Liver (tissue), 3 donors: ENCODE results near the gene STAC2.

ENCODE experiments used
- HNF4A ChIP-seq, 2 donors: conservative IDR thresholded peaks; 2 replicates each; pipeline ENCODE4 v1.6.1; 2016; ENCODE audit warnings: antibody characterized with exemption in 2 of 2, mild to moderate bottlenecking in 2 of 2
- RAD21 ChIP-seq, 2 donors: IDR thresholded peaks; 2 replicates each; pipeline ENCODE4 v1.6.1; 2016; ENCODE audit warnings: antibody characterized with exemption in 2 of 2, mild to moderate bottlenecking in 2 of 2
- SP1 ChIP-seq: IDR thresholded peaks from 2 replicates; pipeline ENCODE4 v1.6.1; 2018; ENCODE audit warnings: antibody characterized with exemption, mild to moderate bottlenecking
- TAF1 ChIP-seq: conservative IDR thresholded peaks from 2 replicates; pipeline ENCODE4 v1.6.1; 2016; ENCODE audit warnings: antibody characterized with exemption, mild to moderate bottlenecking
- TF ChIP-seq, protein P1 (sequence below): fragments of 150-350 bp; IDR thresholded peaks from 2 replicates; pipeline ENCODE4 v1.5.1; 2017; ENCODE audit warnings: improper control_type of control experiment, low read depth, low read length; ENCODE audit not compliant: missing input control
- TF ChIP-seq, protein P2 (sequence below): IDR thresholded peaks from 2 replicates; pipeline ENCODE4 v1.6.1; 2016; ENCODE audit warnings: antibody characterized with exemption, mild to moderate bottlenecking
- TF ChIP-seq, protein P3 (sequence below): IDR thresholded peaks from 2 replicates; pipeline ENCODE4 v1.6.1; 2016; ENCODE audit warnings: antibody characterized with exemption
- TF ChIP-seq, protein P4 (sequence below): IDR thresholded peaks from 2 replicates; pipeline ENCODE4 v1.6.1; 2016; ENCODE audit warnings: antibody characterized with exemption
- TF ChIP-seq, protein P5 (sequence below): IDR thresholded peaks from 2 replicates; pipeline ENCODE4 v1.6.1; 2016; ENCODE audit warnings: antibody characterized with exemption
- donor health status: healthy.
- donor health status: healthy.

DNA sequence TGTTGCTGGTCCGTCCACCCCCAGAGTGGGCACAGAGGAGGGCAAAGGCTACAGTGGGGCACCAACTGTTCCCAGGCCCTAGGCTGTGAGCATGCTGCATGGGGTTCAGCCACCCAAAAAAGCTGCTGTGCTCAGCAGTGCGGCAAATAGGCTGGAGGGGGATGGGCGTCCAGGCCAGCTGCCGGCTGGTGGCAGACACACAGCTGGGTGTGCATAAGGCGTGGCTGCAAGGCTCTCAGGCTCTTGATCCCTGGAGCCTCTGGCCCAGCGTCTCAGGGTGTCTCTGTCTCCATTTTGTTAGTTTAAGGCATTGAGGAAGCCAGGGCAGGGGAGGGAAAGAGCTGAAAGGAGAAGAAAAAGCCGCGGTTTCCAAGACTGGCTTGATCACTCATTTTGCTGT is 16.9 kb downstream of the STAC2 start:
- TF ChIP-seq RAD21 (IDR thresholded peaks at IDR 0.05) (no peak), SP1 (no peak), HNF4A (conservative IDR thresholded peaks at IDR 0.05) (no peak), TAF1 (no peak)
- TF ChIP-seq, protein P1, sequence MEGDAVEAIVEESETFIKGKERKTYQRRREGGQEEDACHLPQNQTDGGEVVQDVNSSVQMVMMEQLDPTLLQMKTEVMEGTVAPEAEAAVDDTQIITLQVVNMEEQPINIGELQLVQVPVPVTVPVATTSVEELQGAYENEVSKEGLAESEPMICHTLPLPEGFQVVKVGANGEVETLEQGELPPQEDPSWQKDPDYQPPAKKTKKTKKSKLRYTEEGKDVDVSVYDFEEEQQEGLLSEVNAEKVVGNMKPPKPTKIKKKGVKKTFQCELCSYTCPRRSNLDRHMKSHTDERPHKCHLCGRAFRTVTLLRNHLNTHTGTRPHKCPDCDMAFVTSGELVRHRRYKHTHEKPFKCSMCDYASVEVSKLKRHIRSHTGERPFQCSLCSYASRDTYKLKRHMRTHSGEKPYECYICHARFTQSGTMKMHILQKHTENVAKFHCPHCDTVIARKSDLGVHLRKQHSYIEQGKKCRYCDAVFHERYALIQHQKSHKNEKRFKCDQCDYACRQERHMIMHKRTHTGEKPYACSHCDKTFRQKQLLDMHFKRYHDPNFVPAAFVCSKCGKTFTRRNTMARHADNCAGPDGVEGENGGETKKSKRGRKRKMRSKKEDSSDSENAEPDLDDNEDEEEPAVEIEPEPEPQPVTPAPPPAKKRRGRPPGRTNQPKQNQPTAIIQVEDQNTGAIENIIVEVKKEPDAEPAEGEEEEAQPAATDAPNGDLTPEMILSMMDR, result no peak
- TF ChIP-seq, protein P2, sequence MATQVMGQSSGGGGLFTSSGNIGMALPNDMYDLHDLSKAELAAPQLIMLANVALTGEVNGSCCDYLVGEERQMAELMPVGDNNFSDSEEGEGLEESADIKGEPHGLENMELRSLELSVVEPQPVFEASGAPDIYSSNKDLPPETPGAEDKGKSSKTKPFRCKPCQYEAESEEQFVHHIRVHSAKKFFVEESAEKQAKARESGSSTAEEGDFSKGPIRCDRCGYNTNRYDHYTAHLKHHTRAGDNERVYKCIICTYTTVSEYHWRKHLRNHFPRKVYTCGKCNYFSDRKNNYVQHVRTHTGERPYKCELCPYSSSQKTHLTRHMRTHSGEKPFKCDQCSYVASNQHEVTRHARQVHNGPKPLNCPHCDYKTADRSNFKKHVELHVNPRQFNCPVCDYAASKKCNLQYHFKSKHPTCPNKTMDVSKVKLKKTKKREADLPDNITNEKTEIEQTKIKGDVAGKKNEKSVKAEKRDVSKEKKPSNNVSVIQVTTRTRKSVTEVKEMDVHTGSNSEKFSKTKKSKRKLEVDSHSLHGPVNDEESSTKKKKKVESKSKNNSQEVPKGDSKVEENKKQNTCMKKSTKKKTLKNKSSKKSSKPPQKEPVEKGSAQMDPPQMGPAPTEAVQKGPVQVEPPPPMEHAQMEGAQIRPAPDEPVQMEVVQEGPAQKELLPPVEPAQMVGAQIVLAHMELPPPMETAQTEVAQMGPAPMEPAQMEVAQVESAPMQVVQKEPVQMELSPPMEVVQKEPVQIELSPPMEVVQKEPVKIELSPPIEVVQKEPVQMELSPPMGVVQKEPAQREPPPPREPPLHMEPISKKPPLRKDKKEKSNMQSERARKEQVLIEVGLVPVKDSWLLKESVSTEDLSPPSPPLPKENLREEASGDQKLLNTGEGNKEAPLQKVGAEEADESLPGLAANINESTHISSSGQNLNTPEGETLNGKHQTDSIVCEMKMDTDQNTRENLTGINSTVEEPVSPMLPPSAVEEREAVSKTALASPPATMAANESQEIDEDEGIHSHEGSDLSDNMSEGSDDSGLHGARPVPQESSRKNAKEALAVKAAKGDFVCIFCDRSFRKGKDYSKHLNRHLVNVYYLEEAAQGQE, result no peak
- TF ChIP-seq, protein P3, sequence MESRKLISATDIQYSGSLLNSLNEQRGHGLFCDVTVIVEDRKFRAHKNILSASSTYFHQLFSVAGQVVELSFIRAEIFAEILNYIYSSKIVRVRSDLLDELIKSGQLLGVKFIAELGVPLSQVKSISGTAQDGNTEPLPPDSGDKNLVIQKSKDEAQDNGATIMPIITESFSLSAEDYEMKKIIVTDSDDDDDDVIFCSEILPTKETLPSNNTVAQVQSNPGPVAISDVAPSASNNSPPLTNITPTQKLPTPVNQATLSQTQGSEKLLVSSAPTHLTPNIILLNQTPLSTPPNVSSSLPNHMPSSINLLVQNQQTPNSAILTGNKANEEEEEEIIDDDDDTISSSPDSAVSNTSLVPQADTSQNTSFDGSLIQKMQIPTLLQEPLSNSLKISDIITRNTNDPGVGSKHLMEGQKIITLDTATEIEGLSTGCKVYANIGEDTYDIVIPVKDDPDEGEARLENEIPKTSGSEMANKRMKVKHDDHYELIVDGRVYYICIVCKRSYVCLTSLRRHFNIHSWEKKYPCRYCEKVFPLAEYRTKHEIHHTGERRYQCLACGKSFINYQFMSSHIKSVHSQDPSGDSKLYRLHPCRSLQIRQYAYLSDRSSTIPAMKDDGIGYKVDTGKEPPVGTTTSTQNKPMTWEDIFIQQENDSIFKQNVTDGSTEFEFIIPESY, result no peak
- TF ChIP-seq, protein P4, sequence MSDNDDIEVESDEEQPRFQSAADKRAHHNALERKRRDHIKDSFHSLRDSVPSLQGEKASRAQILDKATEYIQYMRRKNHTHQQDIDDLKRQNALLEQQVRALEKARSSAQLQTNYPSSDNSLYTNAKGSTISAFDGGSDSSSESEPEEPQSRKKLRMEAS, result no peak
- TF ChIP-seq, protein P5, sequence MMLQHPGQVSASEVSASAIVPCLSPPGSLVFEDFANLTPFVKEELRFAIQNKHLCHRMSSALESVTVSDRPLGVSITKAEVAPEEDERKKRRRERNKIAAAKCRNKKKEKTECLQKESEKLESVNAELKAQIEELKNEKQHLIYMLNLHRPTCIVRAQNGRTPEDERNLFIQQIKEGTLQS, result no peak
